HG03432 (cell line): Measurements from ENCODE around the gene KRTAP2-3.
"Not testable (repeated sequence)": the region's sequence is repeated elsewhere in the genome, so short reads cannot be mapped to it uniquely, and the experiment has no call there.

ENCODE experiments used
- ATAC-seq: cut with Tn5 transposase; IDR thresholded peaks from one replicate; pipeline ENCODE4 v1.9.1; 2021; ENCODE audit warnings: mild to moderate bottlenecking, moderate library complexity; ENCODE audit not compliant: unreplicated experiment

KRTAP2-3 gene

DNA sequence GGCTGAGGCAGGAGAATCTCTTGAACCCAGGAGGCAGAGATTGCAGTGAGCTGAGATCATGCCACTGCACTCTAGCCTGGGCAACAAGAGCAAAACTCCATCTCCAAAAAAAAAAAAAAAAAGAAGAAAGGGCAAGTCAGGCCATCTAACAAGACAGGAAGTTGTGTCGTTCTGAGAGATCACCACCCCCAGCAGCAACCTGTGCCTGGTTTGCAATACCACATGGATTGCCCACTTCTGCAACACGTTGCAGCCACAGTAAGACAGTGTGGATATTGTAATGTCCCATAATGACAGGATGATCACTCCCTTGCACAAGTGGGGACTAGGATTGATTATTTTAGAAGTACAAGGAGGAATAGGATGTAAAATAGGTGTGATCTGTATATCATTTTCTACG, 9.1 kb upstream of the KRTAP2-3 start:
- no peak for ATAC-seq

DNA sequence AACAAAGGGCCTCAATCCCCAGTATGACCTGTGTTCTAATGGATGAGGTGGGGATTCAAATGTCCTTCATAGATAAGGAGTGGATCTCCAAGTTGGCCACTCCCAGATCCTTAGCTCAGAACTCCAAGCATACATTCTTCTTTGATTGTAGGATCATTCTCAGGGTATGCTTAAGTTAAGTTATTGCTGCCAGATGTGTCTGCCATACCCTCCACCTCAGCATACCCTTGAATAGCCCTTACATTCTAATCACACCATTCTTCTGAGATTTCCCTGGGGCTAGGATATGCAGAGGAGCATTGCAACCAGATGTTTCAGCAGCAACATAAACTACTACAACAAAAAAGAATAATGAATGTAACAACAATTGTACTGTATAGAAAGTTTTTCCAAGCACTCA, 7.4 kb upstream of the KRTAP2-3 start:
- no peak for ATAC-seq

DNA sequence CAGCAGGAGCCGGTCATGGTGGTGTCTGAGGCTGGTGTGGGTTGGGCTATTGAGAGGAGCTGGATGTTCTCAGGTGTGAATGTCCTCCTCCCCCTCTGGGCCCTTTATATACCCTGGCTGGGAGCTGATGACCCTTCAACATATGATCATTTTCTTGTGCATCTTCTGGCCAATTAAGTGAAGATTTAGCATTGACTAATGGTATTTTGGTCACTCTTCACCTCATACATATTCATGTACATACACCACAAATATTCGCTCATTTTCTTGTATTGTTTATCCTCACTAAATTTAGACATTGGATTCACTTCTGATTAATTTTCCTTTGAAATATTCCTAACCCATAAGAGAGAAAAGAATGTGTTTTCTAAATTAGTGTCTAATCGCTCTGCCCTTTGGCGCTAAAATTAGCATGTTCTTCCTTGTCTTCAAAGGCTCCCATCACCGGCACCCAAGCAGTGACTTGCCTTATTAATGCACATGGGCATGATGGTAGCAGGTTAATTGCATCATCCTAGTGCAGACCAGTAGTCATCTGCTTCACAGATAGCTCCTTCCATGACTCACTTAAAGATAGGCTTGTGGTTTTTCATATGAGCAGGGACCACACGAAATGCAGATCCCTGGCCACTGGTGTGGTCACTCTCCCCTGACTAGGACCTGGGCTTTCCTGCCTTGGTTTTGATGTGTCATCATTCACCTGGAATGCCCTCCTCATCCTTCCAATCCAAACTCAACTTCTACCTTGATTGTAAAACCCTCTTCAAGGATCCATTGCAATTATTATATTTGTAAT, 6.1 kb upstream of the KRTAP2-3 start, which contains the start of gene KRTAP2-4:
Gene KRTAP2-4 (minus strand): TSS at position 51 of the 796 bp plus-strand sequence. CDS start 34 bp downstream, at position 17.
- ATAC-seq: no peak

GRCh38 chr17:41065016-41065689, 5.2 kb upstream of the KRTAP2-3 start:
- ATAC-seq: not testable (repeated sequence)

GRCh38 chr17:41064301-41064700, 4.4 kb upstream of the KRTAP2-3 start:
- ATAC-seq: no peak

GRCh38 chr17:41063449-41063848, 3.5 kb upstream of the KRTAP2-3 start:
- no peak for ATAC-seq

DNA sequence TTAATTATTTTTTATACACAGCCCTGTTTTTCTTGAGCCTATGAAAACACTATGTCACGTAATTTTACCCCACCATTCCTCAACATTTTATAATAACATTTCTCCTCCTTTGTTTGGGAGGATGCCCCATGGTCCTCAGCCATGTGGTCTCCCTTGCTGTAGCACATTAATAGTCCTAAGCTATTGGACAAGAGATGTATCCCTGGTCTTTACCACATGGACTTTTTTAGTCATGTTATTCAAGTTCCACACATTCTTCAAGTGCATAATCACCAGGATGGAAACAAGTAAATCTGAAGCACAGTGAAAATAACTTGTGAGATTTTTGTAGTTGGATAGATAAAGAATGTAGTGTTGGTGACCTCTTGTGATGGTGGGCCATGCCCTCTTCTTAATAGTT, 2.0 kb upstream of the KRTAP2-3 start:
- ATAC-seq: no peak

DNA sequence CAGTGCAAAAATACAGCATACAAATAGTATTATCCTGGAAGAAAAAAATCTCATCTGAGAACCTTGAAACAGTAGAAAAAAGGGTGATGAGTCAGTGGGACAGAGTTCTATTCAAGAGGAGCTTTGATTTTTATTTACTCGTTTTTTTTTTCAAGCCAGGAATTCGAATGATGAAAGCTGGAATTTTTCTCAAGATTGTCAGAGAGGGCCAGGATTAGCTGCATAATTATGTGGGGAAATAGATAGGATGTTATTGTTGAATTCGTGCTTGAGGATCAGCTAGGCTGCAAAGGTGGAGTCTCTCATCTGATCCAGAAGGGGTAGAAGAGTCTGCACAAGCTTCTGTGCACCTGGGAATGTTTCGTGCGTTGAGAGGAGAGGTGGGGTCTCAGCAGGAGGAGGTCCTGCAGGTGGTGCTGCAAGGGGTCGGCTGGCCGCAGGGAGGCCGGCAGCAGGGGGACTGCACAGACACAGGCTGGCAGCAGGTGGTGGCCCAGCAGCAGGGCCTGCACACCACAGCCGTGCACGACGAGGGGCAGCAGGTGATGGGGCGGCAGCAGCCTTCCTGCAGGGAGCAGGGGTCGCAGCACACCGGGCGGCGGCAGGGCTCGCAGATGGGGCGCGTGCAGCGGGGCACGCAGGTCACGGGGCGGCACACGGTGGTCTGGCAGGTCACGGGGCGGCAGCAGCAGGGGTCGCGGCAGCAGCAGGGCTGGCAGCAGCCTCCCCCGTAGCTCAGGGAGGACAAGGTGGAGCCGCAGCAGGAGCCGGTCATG, 450 bp downstream of the KRTAP2-3 start:
- ATAC-seq: not testable (repeated sequence)

- ATAC-seq: no peak
These were observed 1.2 kb downstream of the KRTAP2-3 start for GRCh38 chr17:41058741-41059140.

GRCh38 chr17:41057547-41057946, 2.4 kb downstream of the KRTAP2-3 start:
- ATAC-seq: no peak

- ATAC-seq: not testable (repeated sequence)
These were observed 4.8 kb downstream of the KRTAP2-3 start, which contains the start of gene KRTAP2-2 for GRCh38 chr17:41055130-41055529. Gene KRTAP2-2, minus strand, starts transcription at chr17:41055230. Its CDS starts 19 bp downstream, at chr17:41055211.

GRCh38 chr17:41054556-41054955, 5.4 kb downstream of the KRTAP2-3 start:
- not testable (repeated sequence) for ATAC-seq

GRCh38 chr17:41054025-41054424, 5.9 kb downstream of the KRTAP2-3 start:
- no peak for ATAC-seq

DNA sequence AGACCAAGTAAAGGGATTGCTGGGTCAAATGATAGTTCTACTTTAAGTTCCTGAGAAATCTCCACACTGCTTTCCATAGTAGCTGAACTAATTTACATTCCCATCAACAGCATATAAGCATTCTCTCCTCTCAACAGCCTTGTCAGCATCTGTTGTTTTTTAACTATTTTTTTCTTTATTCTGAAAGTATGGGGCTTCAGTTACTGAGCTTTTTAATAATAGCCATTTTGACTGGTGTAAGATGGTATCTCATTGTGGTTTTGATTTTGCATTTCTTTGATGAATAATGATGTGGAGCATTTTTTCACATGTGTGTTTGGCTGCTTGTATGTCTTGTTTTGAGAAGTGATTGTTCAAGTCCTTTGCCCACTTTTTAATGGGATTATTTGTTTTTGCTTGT, 7.3 kb downstream of the KRTAP2-3 start:
- ATAC-seq: no peak

GRCh38 chr17:41049110-41049509, 10.8 kb downstream of the KRTAP2-3 start:
- no peak for ATAC-seq

DNA sequence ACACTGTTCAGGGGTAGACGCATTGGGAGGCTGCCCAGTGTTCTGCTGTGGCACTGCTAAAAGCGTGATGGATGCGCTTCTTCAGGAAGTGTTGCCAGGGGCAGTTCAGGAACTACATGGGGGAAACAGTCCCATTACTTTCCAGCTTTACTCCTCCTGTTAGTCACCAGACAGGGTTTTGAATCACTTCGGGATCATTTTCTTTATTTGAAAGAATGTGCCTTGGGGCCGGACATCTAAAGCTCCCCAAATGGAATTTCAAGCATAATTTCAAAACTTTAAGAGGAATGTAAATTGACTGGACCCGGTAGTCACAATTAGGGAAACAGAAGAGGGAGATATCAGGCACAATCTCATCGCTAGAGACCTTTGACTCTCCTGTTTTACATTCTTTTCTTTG, 11.5 kb downstream of the KRTAP2-3 start:
- ATAC-seq: no peak

GRCh38 chr17:41046735-41047465, 13.0 kb downstream of the KRTAP2-3 start, which contains the start of gene KRTAP2-1:
Gene KRTAP2-1, minus strand, starts transcription at chr17:41047316. Its CDS starts 49 bp downstream, at chr17:41047267.
- ATAC-seq: not testable (repeated sequence)

GRCh38 chr17:41042953-41043352, 17.0 kb downstream of the KRTAP2-3 start:
- ATAC-seq: no peak

DNA sequence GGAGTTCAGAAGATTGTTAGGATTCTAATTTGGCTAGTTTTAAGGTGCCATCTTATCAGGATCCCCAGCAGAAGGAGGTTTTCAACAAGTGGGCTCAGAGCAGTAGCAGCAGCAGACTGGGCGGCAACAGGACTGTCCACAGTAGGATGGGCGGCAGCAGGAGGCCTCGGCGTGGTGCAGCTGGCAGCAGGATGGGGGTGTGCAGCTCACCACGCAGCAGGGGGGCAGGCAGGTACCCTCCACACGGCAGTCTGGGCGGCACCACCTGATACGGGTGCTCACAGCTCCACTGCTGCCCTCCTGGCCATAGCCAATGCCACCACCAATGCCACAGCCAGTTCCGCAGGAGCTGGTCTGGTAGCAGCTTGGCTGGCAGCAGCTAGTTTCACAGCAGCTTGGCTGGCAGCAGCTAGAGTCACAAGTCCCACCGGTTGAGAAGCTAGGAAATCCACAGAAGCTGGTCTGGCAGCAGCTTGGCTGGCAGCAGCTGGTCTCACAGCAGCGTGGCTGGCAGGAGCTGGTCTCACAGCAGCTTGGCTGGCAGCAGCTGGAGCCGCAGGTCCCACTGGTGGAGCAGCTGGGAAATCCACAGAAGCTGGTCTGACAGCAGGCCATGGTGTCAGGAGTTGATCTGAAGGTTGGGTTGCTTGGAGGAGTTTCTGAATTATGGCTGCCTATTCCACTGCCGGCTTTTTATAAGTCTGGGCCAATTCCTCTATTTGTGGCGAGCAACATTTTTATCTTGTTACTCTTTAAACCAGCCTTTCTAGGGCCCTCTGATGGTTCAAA, 18.9 kb downstream of the KRTAP2-3 start, which contains the start of gene KRTAP1-1:
Gene KRTAP1-1 (minus strand): TSS at position 668 of the 789 bp plus-strand sequence. CDS start 53 bp downstream, at position 615.
- ATAC-seq: not testable (repeated sequence)
